ENCODE measurements around the gene COPS2.
"Not testable (repeated sequence)": the region's sequence is repeated elsewhere in the genome, so short reads cannot be mapped to it uniquely, and the experiment has no call there.

Gene COPS2

DNA sequence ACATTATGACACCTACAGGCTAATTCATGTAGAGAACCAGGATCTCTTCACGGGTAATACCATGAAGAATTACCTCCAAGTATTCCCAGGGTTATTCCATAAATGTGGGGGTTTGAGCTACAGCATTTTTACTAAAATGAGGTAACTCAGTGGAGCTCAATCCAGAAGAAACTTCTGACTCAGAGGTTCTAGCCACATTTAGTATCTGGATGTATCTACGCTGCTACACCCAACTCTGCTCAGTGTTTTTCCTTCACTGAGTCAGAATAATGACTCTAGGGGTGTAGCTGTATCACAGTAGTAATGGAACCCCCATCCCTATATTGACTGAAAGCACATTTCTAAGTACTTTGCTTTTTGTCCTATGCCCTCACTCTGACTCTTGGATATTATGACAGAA lies 52.4 kb downstream of the COPS2 start:
- DNase-seq (ENCODE audit: low spot score), result no peak

- no peak for DNase-seq (ENCODE audit: low spot score)
Measured at GRCh38 chr15:49101536-49101935, 53.9 kb downstream of the COPS2 start.

- no peak for DNase-seq (ENCODE audit: low spot score)
Measured at GRCh38 chr15:49096090-49096750, 59.2 kb downstream of the COPS2 start.

DNA sequence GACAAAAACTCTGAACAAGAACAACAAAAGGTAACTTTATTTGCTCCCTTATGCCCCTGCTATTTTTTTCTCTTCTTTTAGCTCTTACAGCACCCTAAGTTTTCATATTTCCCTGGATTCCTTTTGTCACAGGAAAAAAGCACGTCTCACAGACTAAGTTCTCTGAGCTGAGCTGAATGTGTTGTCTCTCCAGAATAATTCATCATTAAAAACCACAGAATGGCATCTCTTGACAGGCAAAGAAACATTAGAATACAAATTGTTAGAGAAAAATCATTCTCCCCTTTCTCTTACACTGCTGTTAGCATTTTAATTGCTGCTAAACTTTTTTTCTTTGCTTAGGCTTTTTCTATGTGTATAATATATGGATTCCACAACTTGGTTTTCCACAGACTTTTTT lies 60.5 kb downstream of the COPS2 start:
- no peak for DNase-seq (ENCODE audit: low spot score)

DNA sequence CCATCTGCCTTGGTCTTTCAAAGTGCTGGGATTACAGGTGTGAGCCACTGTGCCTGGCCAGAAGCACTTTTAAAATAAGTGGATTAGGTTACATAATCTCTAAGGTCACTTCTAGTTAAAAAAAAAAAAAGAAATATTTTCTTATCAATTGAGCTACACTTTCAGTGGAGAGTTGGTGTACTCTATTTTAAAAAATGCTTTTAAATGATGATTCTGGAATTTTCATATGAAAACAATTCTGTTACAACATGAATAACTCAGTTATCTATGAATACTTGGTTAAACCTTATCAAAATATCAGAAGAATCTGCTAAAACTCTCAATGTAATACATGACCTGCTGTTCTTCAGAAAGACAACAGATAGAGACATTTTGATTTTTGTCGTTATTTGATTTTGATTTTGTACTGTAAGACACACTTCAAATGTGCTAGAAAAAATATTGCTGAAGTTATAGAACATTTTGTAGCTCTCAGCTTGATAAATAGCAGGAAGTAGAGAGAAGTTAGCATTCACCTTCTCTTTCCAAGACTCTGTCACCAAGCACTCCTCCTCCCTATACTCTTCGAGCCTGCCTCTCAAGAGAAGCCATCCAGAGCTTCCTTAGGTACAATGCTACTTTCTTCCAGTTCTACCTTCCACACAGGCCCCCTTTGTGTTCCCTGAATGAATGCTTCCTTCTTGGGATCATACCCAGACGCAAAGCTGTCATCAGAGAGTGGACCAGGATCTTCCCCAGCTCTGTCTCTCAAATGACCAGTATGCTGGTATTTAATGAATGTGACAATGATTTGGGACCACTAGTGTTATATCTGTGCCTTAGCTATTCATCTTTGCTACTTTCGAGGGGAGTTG lies 61.9 kb downstream of the COPS2 start:
- no peak for DNase-seq (ENCODE audit: low spot score)

DNA sequence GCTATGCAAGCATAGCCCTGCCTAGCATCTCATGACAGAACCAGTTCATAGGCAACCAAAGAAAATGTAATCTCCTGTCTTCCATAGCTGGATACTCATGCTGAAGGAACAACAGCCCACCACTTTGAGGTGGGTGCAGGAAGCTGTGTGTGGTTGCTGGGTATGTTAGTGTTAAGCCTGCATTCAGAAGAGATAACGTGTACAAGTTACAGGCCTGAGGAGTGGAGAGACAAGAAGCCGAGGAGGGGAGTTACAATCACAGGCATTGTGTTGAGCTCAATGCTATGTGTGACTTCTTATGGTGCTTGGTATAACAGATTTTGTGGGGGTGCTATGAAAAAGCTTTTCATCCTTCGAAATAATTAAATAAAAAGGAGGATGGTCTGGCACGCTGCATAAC lies 66.4 kb downstream of the COPS2 start:
- no peak for DNase-seq (ENCODE audit: low spot score)

DNA sequence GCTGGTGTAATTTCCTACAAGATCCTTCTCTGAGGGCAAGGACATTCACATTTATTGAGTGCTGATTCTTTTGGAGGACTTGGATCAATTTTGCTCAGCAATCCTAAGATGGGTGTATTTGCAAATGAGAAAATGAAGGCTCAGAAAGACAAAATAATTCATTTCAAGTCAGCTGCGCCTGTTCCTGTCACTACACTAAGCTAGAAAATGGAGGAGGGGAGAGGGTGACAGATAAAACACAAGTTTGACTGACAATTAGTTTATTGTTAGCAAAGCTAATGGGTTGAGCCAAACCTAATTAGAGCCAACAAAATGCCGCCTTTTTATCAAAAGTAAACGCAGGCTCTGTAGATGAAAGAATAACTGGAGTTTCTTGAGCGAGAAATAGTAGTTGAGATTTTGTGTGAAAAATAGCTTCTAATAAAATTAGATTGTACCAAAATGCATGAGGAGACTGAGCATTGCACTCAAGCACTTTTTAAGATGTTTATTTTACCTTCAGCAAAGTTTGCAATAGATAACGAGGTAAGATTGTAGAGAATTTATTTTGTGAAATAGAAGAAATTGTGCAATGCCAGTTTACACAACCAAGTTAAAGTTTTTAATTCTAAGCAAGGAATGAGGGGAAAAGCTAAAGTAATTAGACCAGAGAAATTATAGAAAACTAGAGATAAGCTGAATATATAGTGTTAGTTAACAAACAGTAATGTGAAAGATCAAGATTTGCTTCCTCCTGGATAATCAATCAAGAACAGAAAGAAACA lies 69.5 kb downstream of the COPS2 start:
- no peak for DNase-seq (ENCODE audit: low spot score)

DNA sequence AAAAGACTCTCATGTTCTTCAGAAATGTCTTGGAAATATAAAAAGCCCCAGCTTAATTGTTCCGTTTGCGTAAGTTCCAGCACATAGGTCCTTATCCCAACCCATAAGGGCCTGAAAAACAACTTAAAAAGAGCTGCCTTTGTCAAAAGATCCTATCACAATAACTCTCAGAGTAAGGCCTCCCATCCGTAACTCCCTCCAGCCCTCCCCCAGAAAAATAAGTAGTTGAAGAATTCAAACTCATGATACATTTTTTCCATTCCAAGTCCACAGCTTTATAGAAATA lies 71.2 kb downstream of the COPS2 start:
- DNase-seq (ENCODE audit: low spot score), result no peak

DNA sequence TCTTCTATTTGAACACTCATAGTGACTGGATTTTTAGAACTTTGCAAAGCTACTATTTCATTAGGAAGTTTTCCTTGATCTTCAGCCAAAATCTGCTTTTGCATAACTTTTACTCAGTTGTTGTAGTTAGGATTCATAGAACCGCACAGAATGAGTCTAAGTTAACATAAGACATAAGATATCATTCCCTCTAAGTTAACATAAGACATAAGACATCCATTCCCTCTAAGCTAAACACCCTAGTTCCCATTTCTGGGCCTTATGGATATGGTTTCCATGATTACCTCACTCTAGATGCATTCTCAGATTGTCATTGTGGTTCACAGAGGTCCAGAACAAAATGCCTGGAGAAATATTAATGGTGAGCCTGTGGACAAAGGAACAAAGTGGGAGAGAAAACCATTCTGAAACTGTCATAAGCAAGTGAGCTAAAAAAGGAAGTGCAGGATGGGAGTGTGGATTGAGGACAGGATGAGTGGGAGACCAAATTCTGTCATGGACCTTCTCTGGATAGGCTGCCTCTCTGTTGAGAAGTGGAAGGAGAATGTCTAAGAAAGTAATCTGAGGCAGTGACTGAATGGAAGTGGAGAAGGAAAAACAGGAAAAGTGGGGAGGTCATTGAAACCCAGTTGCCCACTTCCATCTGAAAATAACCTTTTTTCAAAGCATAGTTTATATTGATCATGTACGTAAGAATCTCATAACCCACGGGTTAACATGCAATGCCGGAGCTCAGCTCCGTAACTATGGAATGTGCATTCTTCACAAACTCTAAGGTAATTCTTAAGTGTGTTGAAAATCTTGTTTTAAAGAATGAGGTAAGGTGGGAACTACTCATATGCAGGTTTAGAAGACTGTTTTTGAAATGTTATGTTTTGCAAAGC lies 71.8 kb downstream of the COPS2 start:
- DNase-seq (ENCODE audit: low spot score), result no peak

- DNase-seq (ENCODE audit: low spot score), result no peak
Measured at GRCh38 chr15:49082960-49083359, 72.4 kb downstream of the COPS2 start.

DNA sequence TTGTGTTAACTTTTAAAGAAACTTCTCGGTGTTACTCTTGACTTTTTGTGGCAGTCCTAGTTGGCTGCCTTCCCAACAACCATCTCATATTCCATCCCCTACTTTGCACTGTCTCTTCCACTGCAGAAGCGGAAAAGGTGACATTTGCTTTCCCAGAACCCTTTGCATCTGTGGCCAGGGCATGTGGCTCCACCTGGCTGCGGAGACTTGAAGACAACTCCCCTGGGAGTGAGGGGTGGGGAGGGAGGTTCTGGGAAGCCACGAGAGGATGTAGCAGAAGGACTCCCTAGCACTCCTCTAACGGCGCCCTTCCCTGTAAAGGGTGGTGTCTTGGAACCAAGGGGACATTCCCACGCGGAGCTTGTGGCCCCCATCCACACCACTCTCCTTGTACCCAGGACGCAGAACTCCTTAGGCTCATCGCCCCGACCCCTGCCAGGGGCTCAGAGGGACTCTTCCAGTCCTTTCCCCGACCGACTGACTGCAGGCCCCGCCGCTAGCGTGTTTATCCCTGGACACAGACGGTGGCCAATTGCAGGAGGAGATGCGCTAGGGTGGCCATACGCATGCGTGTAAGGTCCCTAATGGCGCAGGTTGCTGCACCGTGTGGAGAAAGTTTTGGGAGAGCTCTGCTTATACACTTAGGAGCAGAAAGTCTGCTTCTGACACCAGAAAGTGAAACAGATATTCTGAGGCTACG lies 75.9 kb downstream of the COPS2 start:
- DNase-seq (ENCODE audit: low spot score), result no peak

GRCh38 chr15:49075881-49076280 lies 79.5 kb downstream of the COPS2 start:
- DNase-seq (ENCODE audit: low spot score), result no peak

- DNase-seq (ENCODE audit: low spot score), result not testable (repeated sequence)
Measured at GRCh38 chr15:49074589-49075287, 80.7 kb downstream of the COPS2 start.

Data from left forelimb (tissue), 1 donor.